Transverse colon (tissue), 4 donors: ENCODE results near the gene STK17B. TPM values are rescaled to one million over a fixed set of nuclear protein-coding genes. Genes with fewer than 3 reads are reported as not detected.

Source experiments
- DNase-seq: peaks from one replicate; pipeline ENCODE4 v3.0.0-alpha.2; 2019
- H3K27ac ChIP-seq, 4 donors: fragments of 200-600 bp; sonication (generic); 2 replicates each; pipeline ENCODE4 v1.5.1; 2016 to 2018; ENCODE audit warnings: inconsistent platforms in 4 of 4
- H3K27me3 ChIP-seq: fragments of 200-600 bp; sonication (generic); 2 replicates; pipeline ENCODE4 v1.5.1; 2017; ENCODE audit warnings: inconsistent platforms
- H3K36me3 ChIP-seq, 4 donors: fragments of 200-600 bp; sonication (generic); 2 replicates each; pipeline ENCODE4 v1.5.1; 2017 to 2019; ENCODE audit warnings: inconsistent platforms in 4 of 4
- H3K4me1 ChIP-seq, 4 donors: fragments of 200-600 bp; sonication (generic); 2 replicates each; pipeline ENCODE4 v1.5.1; 2017 to 2020; ENCODE audit warnings: inconsistent platforms in 4 of 4
- H3K4me3 ChIP-seq, 4 donors: fragments of 200-600 bp; sonication (generic); 1 replicate in 1 of 4; 2 replicates in 3 of 4; pipeline versions ENCODE4 v1.5.1 to v1.6.1; 2017 to 2019; ENCODE audit warnings: inconsistent platforms in 4 of 4
- H3K9me3 ChIP-seq, 2 donors: fragments of 200-600 bp; sonication (generic); 2 replicates each; pipeline ENCODE4 v1.5.1; 2017 to 2019; ENCODE audit warnings: inconsistent platforms in 2 of 2
- CTCF ChIP-seq, 5 experiments: fragments of 200-600 bp in 3 of 5; fragments of 450-650 bp in 2 of 5; sonication (generic) in 3 of 5; IDR thresholded peaks; 1 replicate in 2 of 5; 2 replicates in 3 of 5; pipeline ENCODE4 v1.5.1; 2016 to 2017; ENCODE audit warnings: antibody characterized with exemption in 5 of 5, inconsistent platforms in 3 of 5, mild to moderate bottlenecking in 2 of 5, moderate library complexity in 1 of 5
- EP300 ChIP-seq: sonication (generic); formaldehyde crosslinking; IDR thresholded peaks from one replicate; pipeline ENCODE4 v1.6.1; 2017; ENCODE audit warnings: antibody characterized with exemption, low read depth
- POLR2A ChIP-seq: fragments of 450-650 bp; IDR thresholded peaks from one replicate; pipeline ENCODE4 v1.6.1; 2016; ENCODE audit warnings: antibody characterized with exemption, mild to moderate bottlenecking, moderate library complexity
- POLR2AphosphoS5 ChIP-seq, 3 donors: sonication (generic); formaldehyde crosslinking; IDR thresholded peaks; one replicate each; pipeline ENCODE4 v1.6.1; 2016; ENCODE audit warnings: antibody characterized with exemption in 3 of 3
- WGBS, 2 donors: methylation state at CpG; one replicate each; pipeline ENCODE4 v1.1.5; 2018; ENCODE audit warnings: low coverage in 1 of 2; 5-methylcytosine and 5-hydroxymethylcytosine counted together
- in situ Hi-C, 4 donors: fragments of 200-750 bp; cut with MboI; loops; one replicate each; pipeline versions ENCODE4 v1.15.0 to v1.15.1; 2017; ENCODE audit warnings: low sequenced_read_pairs in 3 of 4, low pct_ligation_motif_present in 1 of 4, low pct_unique_long_range_greater_than_20kb in 1 of 4
- intact Hi-C: fragments of 100-400 bp; cut with DNase I; formaldehyde crosslinking; loops from one replicate; pipeline ENCODE4 v1.15.1; 2023; ENCODE audit warnings: low total_unique reads
- total RNA-seq, 4 donors: library from RNA; depleted of rRNA; stranded (reverse); fragments of >200 nt; gene quantifications; one replicate each; pipeline ENCODE4 v1.1.0, GENCODE V29; 2016

STK17B gene
- total RNA-seq, 4 donors from 2014 or later: 16.7 to 80.3 (median 67.3) TPM

GRCh38 chr2:196170213-196170605 lies 1.2 kb downstream of the STK17B start:
- intact Hi-C loops: no loop called here

DNA sequence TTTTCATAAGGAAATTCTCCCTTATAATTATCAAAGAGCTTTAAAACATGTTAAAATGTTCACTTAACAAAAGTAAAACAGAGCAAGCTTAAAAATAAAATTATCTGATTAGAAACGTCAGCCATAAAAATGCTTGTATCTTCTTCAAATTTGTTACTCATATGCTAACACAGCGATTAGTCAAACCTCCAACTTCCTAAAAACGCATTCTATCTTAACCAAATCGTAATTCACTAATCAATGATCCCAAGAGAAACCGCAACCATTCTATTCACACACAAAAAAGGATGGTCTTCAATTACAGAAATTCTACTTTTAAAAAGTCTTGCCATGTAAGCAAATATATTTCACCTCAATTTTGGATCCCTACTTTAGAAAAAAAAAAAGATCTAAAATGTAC lies 1.9 kb downstream of the STK17B start:
- TF ChIP-seq POLR2AphosphoS5 (IDR thresholded peaks at IDR 0.05) (no peak), EP300 (no peak), CTCF (IDR thresholded peaks at IDR 0.05) (no peak), POLR2A (no peak)
- Histone ChIP-seq H3K4me1 (peaks cover 0 to 12% (median 0%) of the 10 kb centered on the region in 4 donors), H3K27ac (peak overlapping the region; percentile 94 to 97 (median 95)), H3K9me3 (no peaks in the 10 kb centered on the region), H3K27me3 (no peaks in the 10 kb centered on the region), H3K36me3 (no peaks in the 10 kb centered on the region), H3K4me3 (peak overlapping the region in 3 of 4 donors; percentile 75 to 92 (median 87))
- in situ Hi-C loops (loop anchor here in 2 of 4 donors (10.0 to 25.0 kb wide), 2 partner anchors 93 to 105 kb away; no protein-coding TSS in a partner anchor), intact Hi-C loops (no loop called here)
- DNase-seq: no peak
- WGBS, 2 donors: 57 to 66% methylated on average over 5 of the region's 5 CpGs

More at GRCh38 chr2:196170213-196170605, 1.2 kb downstream of the STK17B start:
- Histone ChIP-seq H3K4me3 (peak overlapping the region; percentile 75 to 92 (median 82)), H3K27me3 (no peaks in the 10 kb centered on the region), H3K9me3 (no peaks in the 10 kb centered on the region), H3K27ac (peak overlapping the region; percentile 94 to 97 (median 95)), H3K4me1 (peaks cover 0 to 12% (median 0%) of the 10 kb centered on the region in 4 donors), H3K36me3 (no peaks in the 10 kb centered on the region)
- in situ Hi-C loops: loop anchor here in 1 of 4 donors (25.0 kb wide), 1 partner anchor 92 kb away; no protein-coding TSS in a partner anchor
- TF ChIP-seq EP300: no peak
- TF ChIP-seq POLR2A: peak; percentile 25
- TF ChIP-seq CTCF (IDR thresholded peaks at IDR 0.05): no peak
- TF ChIP-seq POLR2AphosphoS5 (IDR thresholded peaks at IDR 0.05): peak; percentile 16 to 62 (median 60)
- DNase-seq: peak; percentile 56
- 0 to 2% methylated on average over 13 of the region's 13 CpGs for WGBS, 2 donors

DNA sequence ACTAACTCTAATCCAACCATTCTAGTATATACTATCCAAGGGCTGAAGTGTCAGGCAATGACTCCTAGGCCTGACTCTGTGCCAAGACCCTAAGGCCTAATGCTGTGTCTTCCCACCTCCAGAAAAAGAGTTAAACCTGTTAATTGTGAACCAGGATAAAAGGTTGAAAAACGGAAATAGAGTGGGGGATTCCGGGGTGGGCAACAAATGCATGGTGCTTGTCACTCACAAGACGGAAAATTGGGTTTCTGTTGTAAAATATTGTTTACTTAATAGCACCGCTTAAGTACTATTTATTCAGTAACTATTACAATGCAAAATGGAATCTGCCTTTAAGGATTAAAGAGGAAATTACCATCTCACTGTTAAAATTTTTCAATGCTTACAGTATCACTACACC lies 3.2 kb downstream of the STK17B start:
- in situ Hi-C loops: loop anchor here in 2 of 4 donors (10.0 to 25.0 kb wide), 2 partner anchors 94 to 107 kb away; no protein-coding TSS in a partner anchor
- Histone ChIP-seq H3K4me3 (peak overlapping the region in 1 of 4 donors; percentile 87), H3K27ac (peak overlapping the region; percentile 21 to 97 (median 95)), H3K36me3 (no peaks in the 10 kb centered on the region), H3K4me1 (peaks cover 0 to 12% (median 0%) of the 10 kb centered on the region in 4 donors), H3K9me3 (no peaks in the 10 kb centered on the region), H3K27me3 (no peaks in the 10 kb centered on the region)
- no peak for DNase-seq
- TF ChIP-seq POLR2A (no peak), CTCF (IDR thresholded peaks at IDR 0.05) (no peak), POLR2AphosphoS5 (IDR thresholded peaks at IDR 0.05) (no peak), EP300 (no peak)
- WGBS, 2 donors: 69 to 79% methylated on average over 4 of the region's 4 CpGs
- intact Hi-C loops: no loop called here

- no peak for DNase-seq
- Histone ChIP-seq H3K9me3 (no peaks in the 10 kb centered on the region), H3K4me3 (peak overlapping the region in 1 of 4 donors; percentile 87), H3K36me3 (peaks cover 0 to 4% (median 0%) of the 10 kb centered on the region in 4 donors), H3K27ac (peak overlapping the region; percentile 21 to 97 (median 95)), H3K27me3 (no peaks in the 10 kb centered on the region), H3K4me1 (peaks cover 0 to 12% (median 0%) of the 10 kb centered on the region in 4 donors)
- TF ChIP-seq CTCF (IDR thresholded peaks at IDR 0.05): no peak
- no peak for TF ChIP-seq POLR2A
- no peak for TF ChIP-seq POLR2AphosphoS5 (IDR thresholded peaks at IDR 0.05)
- no peak for TF ChIP-seq EP300
- 73% methylated on average over 2 of the region's 2 CpGs for WGBS, 2 donors
- in situ Hi-C loops (loop anchor here in 2 of 4 donors (10.0 to 25.0 kb wide), 2 partner anchors 95 to 107 kb away; no protein-coding TSS in a partner anchor), intact Hi-C loops (no loop called here)
These were observed 3.7 kb downstream of the STK17B start for GRCh38 chr2:196167666-196168065.
